ENCODE measurements around the gene KCNK17.

DNA sequence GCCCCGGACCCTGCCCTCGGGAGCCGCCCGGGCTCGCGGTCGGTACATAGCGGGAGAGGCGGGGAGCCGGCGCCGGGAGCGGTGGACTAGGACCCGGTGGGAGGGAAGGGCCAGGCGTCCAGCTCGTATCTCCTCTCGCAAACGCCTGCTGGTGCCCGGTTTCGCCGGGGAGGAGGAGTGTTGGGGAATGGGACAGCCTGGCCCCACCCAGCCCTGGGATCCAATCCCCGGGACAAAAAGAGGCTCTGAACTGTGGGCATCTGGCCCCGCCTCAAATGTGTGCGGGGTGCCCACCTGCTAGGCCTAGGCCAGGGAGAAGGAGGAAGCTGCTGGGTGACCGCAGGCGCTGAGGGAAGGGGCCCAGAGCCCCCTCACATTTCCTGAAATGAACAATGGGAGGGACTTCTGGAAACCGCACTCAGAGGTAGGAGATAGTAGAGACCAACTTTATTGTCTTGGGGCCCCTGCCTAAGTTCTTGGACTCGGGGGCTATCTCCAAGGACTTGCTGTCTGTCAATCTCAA, at the start of gene KCNK17:
- TF ChIP-seq POLR2AphosphoS5 (IDR thresholded peaks at IDR 0.05) (no peak), CTCF (IDR thresholded peaks at IDR 0.05) (no peak), EP300 (IDR thresholded peaks at IDR 0.05) (no peak)

Measured in sigmoid colon (tissue), 4 donors.